Stimulated activated CD8-positive, alpha-beta memory T cell treated with anti-CD3 and anti-CD28 coated beads, Interleukin-15, amount 100 ng/mL, for 1 hour (primary cell): ENCODE data around the gene LDHD.
A peak's percentile ranks its signal among the peaks of the same experiment; 100 is the strongest.
"Not testable (repeated sequence)": the region's sequence is repeated elsewhere in the genome, so short reads cannot be mapped to it uniquely, and the experiment has no call there.

Experiments used
- DNase-seq: peaks from one replicate; pipeline ENCODE4 v3.0.0-alpha.2; 2020; ENCODE audit warnings: low read depth

Gene LDHD

GRCh38 chr16:75116081-75116910 is at the start of gene LDHD:
Gene LDHD (minus strand): TSS chr16:75116780. CDS start chr16:75116720, 60 bp downstream.
- no peak for DNase-seq

DNA sequence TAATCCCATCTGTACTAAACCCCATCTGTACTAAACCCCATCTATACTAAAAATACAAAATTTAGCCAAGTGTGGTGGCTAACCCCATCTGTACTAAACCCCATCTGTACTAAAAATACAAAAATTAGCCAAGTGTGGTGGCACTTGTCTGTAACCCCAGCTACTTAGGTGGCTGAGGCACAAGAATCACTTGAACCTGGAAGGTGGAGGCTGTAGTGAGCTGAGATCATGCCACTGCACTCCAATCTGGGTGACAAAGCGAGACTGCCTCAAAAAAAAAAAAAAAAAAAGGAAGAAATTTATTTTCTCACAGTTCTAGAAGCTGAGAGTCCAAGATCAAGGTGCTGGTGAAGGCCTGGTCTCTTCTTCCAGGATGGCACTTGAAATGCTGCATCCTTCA is 43.8 kb upstream of the LDHD start:
- no peak for DNase-seq

DNA sequence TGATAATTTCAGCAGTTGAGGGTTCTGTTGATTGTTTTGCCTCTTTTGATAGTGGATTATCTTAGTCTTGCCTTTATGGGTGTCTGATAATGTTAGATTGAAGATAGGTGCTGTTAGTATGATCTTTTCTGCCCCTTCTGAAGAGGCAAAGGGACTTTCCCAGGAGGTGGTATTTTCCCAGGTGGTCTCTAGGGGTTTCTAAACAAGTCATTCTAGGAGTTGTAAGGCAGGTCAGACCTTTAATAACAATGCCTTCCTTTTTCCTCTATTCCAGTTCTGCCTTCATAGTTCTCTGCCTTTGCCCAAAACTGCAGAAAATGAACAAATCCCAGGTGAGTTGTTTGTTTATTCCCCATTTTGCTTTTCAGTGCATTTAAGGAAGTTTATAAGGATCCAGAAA is 36.1 kb upstream of the LDHD start:
- DNase-seq, result no peak

- no peak for DNase-seq
These were observed 35.2 kb upstream of the LDHD start for GRCh38 chr16:75151798-75152197.

DNA sequence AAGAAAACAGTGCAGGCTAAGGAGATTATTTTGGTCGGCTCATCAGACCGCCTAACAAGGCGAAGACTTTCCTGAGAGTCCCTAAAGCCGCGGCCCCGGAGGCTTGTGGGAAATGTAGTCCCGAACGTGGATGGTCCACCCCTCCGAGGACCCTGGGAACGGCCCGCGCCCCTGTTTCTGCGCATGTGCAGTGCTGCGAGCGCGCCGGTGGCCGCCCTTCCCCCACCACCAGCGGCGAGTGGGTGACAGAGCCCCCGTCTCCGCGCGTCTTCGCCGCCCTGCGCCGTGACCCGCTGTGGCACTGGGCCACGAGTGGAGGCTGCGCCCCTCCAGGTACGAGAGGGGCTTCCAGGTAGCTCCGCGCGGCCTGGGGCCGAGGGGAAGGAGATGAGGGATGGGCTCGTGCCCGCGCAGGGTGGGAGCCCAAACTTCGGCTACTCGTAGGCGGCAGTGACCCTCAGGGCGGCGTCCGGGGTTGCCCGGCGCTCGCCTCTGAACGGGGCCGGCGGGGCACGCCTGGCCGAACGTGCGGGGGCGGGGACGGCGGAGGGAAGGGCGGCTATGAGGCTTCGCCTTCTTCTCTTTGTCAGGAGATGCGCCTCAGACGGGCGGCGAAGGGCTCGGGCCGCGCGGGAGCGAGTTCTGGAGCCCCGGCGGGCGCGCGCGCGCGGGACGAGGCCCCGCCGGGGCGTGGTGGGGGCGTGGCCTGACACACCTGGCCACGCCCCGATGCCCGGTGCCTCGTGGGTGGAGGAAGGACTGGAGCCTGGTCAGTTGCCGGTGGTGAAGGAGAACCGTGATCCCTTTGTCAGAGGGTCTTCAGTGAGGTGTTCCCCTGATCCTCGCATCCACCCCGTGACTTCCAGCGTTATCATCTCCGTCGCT is 32.0 kb upstream of the LDHD start, which contains the start of gene ZFP1:
TSS of gene ZFP1 (plus strand) at position 214 of the 885 bp plus-strand sequence. CDS start 4,428 bp downstream, outside the sequence.
- DNase-seq, result peak; percentile 91

DNA sequence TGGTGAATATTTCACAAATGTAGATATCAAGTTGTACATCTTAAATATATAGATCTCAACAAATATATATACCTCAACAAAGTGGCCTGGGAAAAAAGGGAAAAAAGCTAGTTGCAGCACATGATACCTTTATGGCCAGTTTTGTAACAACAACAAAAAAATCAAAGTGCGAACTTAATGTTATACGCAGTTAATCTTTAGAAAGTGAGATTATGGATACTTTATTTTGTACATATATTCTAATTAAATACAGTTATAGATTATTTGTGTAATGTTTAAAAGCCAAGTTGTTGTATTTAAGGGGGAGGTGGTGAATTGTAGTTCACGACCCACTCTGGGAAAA is 31.4 kb upstream of the LDHD start:
- no peak for DNase-seq

GRCh38 chr16:75143941-75144340 is 27.4 kb upstream of the LDHD start:
- no peak for DNase-seq

- DNase-seq, result no peak
These were observed 22.9 kb upstream of the LDHD start for GRCh38 chr16:75139498-75139897.

GRCh38 chr16:75138636-75139035 is 22.1 kb upstream of the LDHD start:
- no peak for DNase-seq

DNA sequence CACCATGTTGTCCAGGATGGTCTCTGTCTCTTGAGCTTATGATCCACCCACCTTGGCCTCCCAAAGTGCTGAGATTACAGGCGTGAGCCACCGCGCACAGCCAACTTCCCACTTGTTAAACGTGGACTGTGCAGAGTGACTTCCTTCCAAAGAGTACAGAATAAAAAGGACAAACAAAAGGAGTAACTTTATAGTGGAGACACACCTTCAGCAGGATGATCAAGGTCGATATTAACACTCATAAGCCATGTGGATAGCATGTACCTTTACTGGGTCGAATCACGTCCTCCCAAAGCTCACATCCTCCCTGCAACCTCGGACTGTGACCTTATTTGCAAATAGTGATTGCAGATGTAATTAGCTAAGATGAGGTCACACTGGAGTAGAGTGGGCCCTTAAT is 21.7 kb upstream of the LDHD start:
- no peak for DNase-seq

- no peak for DNase-seq
These were observed 14.5 kb upstream of the LDHD start for GRCh38 chr16:75131081-75131480.

DNA sequence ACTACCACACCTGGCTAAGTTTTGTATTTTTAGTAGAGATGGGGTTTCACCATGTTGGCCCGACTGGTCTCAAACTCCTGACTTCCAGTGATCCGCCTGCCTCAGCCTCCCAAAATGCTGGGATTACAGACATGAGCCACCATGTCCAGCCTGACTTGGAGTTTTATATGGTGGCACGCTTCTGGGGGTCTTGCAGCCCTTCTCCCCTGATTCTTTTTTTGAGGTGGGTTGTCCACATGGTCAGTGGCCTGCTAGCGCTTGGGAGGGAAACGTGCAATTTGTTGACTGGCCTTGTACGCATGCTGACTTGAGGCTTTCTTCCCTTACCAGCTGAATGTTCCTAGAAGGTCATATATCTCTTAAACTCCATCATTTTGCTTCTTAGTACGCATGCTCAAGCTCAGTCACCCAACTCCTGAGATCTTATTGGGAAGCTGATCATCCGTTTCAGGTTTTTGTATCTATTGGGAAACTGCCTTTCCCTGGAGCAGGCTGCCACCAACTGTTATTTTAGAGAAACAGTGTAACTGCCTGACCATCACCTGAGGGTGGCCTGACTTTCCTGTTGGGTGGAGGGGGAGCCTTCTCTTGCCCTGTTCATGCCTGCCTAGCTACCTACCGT is 13.7 kb upstream of the LDHD start:
- no peak for DNase-seq

DNA sequence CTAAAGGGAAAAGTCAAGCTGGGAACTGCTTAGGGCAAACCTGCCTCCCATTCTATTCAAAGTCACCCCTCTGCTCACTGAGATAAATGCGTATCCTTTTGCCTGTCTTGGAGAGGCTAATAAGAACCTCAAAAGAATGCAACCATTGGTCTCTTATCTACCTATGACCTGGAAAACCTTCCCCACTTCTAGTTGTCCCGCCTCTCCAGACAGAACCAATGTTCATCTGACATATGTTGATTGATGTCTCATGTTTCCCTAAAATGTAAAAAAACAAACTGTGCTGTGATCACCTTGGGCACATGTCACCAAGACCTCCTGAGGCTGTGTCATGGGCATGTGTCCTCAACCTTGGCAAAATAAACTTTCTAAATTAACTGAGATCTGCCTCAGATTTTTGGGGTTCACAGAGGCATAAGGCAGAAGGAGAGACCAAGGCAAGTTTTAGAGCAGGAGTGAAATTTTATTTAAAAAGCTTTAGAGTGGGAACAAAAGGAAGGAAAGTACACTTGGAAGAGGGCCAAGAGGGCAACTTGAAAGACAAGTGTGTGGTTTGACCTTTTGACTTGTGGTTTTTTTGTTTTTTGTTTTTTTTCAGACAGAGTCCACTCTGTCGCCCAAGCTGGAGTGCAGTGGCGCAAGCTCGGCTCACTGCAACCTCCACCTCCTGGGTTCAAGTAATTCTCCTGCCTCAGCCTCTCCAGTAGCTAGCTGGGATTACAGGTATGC is 13.0 kb upstream of the LDHD start:
- not testable (repeated sequence) for DNase-seq

- no peak for DNase-seq
These were observed 11.3 kb upstream of the LDHD start for GRCh38 chr16:75127713-75128415.

DNA sequence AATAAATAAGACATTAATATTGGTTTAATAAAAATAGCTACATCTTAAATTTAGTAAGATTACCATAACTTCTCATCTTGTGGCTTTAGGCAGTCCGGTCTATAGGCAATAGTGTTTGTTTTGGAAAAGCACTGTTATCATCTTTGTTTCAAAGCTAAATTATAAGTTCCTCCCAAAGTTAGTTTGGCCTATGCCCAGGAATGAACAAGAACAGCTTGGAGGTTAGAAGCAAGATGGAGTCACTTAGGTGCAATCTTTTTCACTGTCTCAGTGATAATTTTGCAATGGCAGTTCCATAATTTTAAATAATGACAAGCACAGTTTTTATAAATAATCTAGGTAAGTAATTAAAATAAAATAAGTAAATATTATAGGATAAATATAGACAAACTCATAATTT is 6.0 kb upstream of the LDHD start:
- no peak for DNase-seq

DNA sequence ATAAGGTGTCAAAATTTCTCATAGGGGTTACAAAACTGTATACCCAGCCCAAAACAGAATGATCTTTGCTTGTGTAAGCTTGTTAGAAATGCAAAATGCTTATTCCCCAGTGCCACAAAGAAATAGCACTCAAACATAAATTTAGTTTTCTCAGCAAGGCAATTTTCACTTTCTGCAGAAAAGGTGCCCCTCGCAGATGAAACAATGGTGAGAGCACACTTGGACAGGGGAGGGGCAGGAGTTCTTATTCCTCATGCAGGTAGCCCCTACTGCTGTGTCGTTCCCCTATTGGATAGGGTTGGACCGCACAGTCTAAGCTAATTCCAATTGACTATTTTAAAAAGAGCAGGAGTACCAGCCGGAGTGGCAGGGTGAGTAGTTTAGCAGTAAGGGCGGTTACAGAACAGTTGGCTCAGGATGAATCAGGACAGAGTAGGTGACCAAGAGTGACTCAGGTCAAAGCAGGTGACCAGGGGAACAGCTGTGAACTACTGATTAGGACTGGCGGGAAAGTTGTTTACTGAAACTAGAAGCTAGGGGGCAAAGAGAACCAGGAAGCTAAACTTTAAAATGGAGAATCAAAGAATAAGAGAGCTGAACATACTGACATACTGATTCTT is 5.5 kb upstream of the LDHD start:
- DNase-seq, result no peak

DNA sequence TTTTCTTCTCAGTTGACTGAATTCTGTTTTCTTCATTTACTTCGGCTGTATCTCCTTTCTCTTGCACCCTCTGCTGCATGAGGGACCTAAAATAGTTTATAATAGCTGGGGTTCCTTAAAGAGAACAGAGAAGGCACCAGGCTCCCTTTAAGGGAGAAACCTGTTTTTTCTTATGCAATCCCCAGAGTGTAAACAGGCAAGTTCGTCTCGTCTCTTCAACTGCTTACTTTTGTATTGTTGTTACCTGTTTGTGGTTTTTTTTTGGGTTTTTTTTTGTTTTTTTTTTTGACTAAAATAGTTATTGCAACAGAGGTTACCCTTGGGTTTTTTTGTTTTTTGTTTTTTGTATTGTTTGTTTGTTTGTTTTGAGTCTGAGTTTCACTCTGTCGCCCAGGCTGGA is 3.7 kb upstream of the LDHD start:
- DNase-seq, result no peak

DNA sequence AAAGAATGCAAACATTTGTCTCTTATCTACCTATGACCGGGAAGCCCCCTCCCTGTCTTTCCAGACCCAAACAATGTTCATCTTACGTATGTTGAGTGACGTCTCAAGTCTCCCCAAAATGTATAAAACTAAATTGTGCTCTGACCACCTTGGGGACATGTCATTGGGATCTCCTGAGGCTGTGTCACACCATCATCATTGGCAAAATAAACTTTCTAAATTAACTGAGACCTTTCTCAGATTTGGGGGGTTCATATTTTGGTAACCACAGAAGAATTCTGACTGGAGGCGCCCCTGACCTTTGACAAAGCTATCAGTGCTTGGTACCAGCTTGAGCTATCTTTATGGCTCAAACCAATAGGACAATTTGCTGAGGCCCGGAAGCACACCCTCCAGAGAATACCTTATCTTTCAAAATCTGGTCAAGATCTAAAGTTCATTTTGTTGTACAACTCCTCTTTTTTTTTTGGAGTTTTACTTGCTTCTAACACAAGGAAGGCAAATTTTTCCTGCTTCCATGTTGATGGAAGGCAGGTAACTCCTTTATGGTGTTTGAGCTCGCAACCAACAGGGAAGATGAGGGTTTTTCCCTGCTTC is 2.5 kb upstream of the LDHD start:
- DNase-seq, result no peak

GRCh38 chr16:75116911-75117245 is 298 bp upstream of the LDHD start:
- DNase-seq, result no peak

DNA sequence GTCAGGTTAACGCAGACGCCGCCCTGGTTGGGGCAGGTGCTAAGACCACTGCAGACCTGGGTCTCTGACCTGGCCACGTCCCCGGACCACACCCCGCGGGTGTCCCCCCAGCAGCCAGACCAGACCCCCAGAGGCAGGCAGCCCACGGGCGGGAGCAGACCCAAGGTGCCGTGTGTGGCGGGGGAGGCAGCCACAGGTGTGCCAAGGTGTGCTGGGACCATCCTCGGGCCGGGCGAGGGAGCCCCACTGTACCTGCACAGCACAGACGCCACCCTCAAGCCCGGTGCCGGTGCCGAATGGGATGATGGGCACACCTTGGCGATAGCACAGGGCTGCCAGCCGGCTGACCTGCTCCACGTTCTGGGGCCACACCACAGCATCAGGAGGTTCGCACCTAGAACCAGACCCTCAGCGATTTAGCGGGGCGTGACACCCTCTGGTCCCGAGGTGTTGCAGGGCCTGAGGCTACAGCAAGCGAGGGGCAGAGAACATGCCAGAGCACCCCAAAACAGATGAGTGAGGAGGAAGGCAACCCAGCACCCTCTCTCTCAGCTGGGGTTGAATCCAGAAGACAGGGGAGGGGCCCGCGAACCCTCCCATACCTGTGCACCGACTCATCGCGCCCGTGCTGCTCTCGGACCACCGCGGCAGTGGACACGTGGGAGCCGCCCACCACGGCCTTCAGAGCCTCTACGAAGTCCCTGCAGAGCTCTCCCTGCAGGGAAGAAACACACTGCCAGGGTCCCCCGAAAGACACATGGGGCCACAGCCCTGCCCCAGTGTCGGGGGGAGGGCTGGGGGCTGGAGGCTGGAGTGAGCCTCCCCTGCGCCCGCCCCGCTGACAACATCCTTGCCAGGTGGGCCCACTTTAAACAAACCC is 1.4 kb downstream of the LDHD start:
- no peak for DNase-seq
